Activated naive CD8-positive, alpha-beta T cell treated with anti-CD3 and anti-CD28 coated beads, Interleukin-2, amount 50 U/mL, for 16 hours (primary cell): ENCODE data around the gene USP44.
"Not testable (repeated sequence)": the region's sequence is repeated elsewhere in the genome, so short reads cannot be mapped to it uniquely, and the experiment has no call there.

Experiments
- DNase-seq: peaks from one replicate; pipeline ENCODE4 v3.0.0-alpha.2; 2020; ENCODE audit warnings: low read depth, low spot score

USP44 gene

GRCh38 chr12:95509300-95509699 lies 42.0 kb downstream of the USP44 start:
- DNase-seq = no peak

- DNase-seq = no peak
Measured at GRCh38 chr12:95506707-95507523, 44.4 kb downstream of the USP44 start.

GRCh38 chr12:95505039-95505438 lies 46.2 kb downstream of the USP44 start:
- DNase-seq = no peak

- DNase-seq = no peak
Measured at GRCh38 chr12:95504140-95504539, 47.1 kb downstream of the USP44 start.

GRCh38 chr12:95499772-95500171 lies 51.5 kb downstream of the USP44 start:
- DNase-seq = no peak

GRCh38 chr12:95498968-95499367 lies 52.3 kb downstream of the USP44 start:
- no peak for DNase-seq

- DNase-seq = no peak
Measured at GRCh38 chr12:95497031-95497430, 54.2 kb downstream of the USP44 start.

- no peak for DNase-seq
Measured at GRCh38 chr12:95495433-95495832, 55.8 kb downstream of the USP44 start.

GRCh38 chr12:95494888-95495287 lies 56.4 kb downstream of the USP44 start:
- no peak for DNase-seq

GRCh38 chr12:95492462-95492861 lies 58.8 kb downstream of the USP44 start:
- DNase-seq = no peak

GRCh38 chr12:95487024-95487423 lies 64.3 kb downstream of the USP44 start:
- DNase-seq = no peak

- no peak for DNase-seq
Measured at GRCh38 chr12:95484524-95484923, 66.8 kb downstream of the USP44 start.

- not testable (repeated sequence) for DNase-seq
Measured at GRCh38 chr12:95482564-95482963, 68.7 kb downstream of the USP44 start.

GRCh38 chr12:95481888-95482287 lies 69.4 kb downstream of the USP44 start:
- no peak for DNase-seq

- no peak for DNase-seq
Measured at GRCh38 chr12:95481072-95481471, 70.2 kb downstream of the USP44 start.

GRCh38 chr12:95480230-95480629 lies 71.0 kb downstream of the USP44 start:
- no peak for DNase-seq

- no peak for DNase-seq
Measured at GRCh38 chr12:95474660-95474958, 76.7 kb downstream of the USP44 start.

- peak; percentile 90 for DNase-seq
Measured at GRCh38 chr12:95473884-95474659, 77.2 kb downstream of the USP44 start, which contains the start of gene METAP2. TSS of gene METAP2 (plus strand) at chr12:95474152. CDS start at chr12:95474180, 28 bp downstream.

- no peak for DNase-seq
Measured at GRCh38 chr12:95473231-95473883, 77.9 kb downstream of the USP44 start.

GRCh38 chr12:95470300-95470699 lies 81.0 kb downstream of the USP44 start:
- DNase-seq = no peak
